HG02571 (cell line): ENCODE results near the gene TPST1.
"Not testable (repeated sequence)": the region's sequence is repeated elsewhere in the genome, so short reads cannot be mapped to it uniquely, and the experiment has no call there.

Experiments
- ATAC-seq: cut with Tn5 transposase; IDR thresholded peaks from one replicate; pipeline ENCODE4 v1.9.1; 2021; ENCODE audit warnings: mild to moderate bottlenecking, moderate library complexity; ENCODE audit not compliant: unreplicated experiment

The TPST1 gene

DNA sequence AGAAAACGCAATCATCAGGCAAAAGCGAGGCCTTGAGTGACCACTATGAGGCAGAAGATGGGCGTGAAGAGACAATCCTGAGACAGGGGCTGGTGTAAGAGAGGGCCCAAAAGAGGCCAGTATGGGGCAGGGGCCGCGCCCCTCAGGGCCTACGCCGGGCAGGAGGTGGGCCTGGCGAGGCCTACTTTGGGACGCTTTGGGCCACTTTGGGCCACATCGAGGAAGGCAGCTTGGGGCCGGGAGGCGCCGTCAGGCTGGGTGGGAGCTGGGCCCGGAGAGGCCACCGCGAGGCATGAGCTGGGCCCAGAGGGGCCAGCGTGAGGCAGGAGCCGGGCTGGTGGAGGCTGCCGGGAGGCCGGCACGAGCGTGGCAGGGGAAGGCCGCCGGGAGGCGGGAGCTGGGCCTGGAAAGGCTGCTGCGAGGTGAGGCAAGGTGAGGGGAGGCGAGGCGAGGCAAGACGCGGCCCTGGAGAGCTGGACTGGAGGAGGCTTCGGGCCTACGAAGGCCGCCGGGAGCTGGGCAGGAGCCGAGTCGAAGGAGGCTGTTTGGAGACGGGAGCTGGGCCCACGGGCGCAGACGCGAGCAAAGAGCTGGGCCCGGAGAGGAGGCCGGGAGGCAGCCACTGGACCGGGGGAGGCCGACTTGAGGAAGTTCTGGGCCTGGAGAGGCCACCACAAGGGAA lies 171.3 kb downstream of the TPST1 start:
- ATAC-seq = no peak

DNA sequence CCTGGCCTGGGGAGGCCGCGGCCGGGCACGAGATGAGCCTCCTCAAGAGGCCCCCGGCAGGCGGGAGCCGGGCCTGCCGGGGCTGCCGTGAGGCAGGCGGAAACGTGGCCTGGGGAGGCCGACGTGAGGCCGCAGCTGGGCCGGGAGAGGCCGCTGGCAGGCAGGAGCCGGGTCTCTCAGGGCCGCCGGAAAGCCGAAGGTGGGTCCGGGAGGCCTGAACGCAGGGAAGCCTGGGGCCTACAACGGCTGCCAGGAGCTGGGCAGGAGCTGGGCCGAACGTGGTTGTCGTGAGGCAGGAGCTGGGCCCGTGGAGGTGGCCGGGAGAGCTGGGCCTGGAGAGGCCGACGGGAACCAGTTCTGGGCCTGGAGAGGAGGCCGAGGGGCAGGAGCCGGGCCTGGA lies 171.9 kb downstream of the TPST1 start:
- ATAC-seq = no peak

- no peak for ATAC-seq
Observed at GRCh38 chr7:66377714-66378113, 172.6 kb downstream of the TPST1 start.

GRCh38 chr7:66379542-66380160 lies 174.5 kb downstream of the TPST1 start:
- ATAC-seq = no peak

DNA sequence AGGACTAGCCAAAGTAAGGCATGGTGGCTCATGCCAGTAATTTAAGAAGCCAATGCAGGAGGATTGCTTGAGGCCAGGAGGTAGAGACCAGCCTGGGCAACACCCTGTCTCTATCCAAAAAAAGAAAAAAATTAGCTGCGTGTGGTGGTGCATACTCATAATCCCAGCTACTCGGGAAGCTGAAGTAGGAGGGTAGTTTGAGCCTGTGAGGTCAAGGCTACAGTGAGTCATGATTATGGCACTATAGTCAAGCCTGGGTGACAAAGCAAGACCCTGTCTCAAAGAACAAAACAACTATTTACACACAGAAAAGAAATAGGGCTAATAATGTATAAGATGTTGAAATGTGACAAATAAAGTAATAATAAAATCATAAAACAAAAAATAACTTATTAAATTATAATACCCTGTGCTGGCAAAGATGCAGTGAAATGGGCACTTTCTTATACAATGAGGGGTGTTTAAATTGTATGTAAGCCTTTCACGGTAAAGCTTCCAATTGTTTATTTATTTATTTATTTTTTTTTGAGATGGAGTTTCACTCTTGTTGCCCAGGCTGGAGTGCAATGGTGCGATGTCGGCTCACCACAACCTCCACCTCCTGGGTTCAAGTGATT lies 175.2 kb downstream of the TPST1 start:
- ATAC-seq = no peak

DNA sequence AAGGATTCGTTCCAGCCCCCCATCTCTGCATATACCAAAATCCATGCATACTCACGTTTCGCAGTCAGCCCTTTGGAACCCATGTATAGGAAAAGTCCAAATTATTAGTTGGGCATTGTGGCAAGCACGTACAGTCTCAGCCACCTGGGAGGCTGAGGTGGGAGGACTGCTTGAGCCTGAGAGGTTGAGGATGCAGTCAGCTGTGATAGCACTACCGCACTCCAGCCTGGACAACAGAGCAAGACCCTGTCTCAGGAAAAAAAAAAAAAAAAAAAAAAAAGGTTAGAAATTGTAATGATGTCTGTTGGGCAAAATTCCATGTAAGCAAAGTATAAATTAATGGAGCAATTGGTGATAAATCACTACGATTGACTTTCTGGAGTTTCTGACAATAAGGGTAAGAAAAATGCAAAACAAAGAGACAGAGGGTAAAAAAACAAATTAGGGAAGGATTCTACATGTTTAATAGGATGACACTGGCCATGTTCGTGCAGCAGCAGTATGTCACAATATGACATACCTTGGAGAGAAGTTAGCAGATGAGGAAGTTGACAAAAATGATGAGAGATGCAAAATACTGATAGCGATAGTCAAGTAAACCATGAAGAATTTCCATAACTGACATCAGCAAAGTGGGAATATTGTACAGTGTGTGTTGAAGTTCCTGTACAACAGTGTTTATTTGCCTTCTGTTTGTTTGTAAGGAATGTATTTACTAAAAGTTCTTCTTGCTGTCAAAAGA lies 177.2 kb downstream of the TPST1 start:
- ATAC-seq = not testable (repeated sequence)

DNA sequence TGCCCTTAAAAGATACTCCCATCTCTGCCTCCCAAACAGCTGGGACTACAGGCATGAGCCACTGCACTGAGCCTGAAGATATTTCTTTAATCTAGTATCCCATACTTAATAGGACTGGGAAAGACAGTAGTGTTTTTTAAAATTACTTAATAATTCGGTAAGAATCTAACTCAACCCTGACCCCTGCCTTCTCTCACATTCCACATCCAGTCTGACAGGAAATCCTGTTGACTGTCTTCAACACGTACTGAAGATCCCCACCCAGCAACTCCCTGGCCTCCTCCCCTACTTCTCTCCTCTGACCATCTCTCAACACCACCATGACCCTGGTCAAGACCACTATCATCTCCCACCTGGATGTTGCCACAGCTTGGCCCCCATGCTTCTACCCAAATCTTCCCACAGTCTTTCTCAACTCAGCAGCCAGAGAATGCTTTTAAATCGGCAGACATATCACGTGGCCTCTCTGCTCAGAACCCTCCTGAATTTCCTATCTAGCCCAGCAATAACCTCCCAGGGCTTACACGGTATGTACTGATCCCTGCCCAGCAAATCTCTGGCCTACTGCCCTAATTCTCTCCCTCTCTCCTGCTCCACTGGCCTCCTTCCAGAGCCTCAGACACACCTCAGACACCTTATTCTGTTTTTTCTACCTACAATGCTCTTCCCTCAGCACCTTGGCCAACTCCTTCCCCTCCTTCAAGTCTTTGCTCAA lies 180.2 kb downstream of the TPST1 start:
- ATAC-seq = not testable (repeated sequence)

- ATAC-seq = not testable (repeated sequence)
Observed at GRCh38 chr7:66395128-66395571, 190.0 kb downstream of the TPST1 start.

DNA sequence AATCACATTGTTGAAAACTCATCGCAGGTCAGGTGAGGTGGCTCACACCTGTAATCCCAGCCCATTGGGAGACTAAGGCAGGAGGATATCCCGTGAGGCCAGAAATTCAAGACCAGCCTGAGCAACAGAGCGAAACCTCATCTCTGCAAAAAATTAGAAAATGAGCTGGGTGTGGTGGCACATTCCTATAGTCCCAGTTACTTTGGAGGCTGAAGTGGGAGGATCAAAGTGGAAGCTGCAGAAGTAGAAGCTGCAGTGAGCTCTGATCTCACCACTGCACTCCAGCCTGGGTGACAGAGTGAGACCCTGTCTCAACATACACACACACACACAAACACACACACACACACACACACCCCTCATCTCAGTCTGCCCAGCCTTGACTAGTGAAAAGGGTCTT lies 190.9 kb downstream of the TPST1 start:
- ATAC-seq = not testable (repeated sequence)

- not testable (repeated sequence) for ATAC-seq
Observed at GRCh38 chr7:66398841-66399240, 193.7 kb downstream of the TPST1 start.

- no peak for ATAC-seq
Observed at GRCh38 chr7:66399566-66399965, 194.4 kb downstream of the TPST1 start.

DNA sequence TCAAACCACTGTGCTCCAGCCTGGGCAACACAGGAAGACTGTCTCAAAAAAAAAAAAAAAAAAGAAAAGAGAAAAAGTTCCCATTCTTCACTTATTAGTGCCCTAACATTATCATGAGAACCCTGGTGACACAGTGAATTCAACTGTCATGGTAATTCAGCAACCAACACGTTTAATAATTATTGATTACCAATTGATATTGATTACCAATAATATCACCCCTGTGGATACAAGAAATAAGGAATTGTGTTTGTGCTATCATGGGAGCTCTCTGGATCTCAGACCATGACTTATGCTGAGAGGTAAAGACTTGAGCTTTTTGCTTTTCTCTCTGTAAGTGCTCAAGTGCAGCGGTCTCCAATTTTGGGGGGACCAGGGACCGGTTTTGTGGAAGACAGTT lies 195.3 kb downstream of the TPST1 start:
- ATAC-seq = no peak

DNA sequence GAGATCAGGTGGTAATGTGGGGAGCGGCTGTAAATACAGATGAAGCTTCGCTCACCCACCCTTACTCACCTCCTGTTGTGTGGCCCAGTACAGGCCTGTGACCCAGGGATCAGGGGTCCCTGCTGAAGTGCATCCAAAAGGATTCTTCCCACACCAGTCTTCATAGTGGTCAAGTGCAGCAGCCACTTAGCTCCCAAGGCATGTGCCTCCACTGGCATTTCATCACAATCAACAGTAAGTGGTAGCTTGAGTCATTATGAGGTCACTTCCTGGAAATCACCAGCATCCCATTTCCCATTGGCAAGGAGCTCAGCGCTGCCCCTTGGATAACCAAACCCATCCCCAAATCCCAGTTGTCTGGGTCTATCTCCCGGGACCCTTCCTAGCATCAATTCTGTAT lies 196.0 kb downstream of the TPST1 start:
- not testable (repeated sequence) for ATAC-seq

GRCh38 chr7:66401932-66402331 lies 196.8 kb downstream of the TPST1 start:
- ATAC-seq = not testable (repeated sequence)

GRCh38 chr7:66403564-66403963 lies 198.4 kb downstream of the TPST1 start:
- ATAC-seq = no peak

- no peak for ATAC-seq
Observed at GRCh38 chr7:66409493-66409892, 204.4 kb downstream of the TPST1 start.
